Dedifferentiated amniotic fluid mesenchymal stem cell (primary cell): Measurements from ENCODE around the gene AP4E1.
"Not testable (repeated sequence)": the region's sequence is repeated elsewhere in the genome, so short reads cannot be mapped to it uniquely, and the experiment has no call there.

Source experiments
- DNase-seq: peaks from one replicate; pipeline ENCODE4 v3.0.0-alpha.2; 2016; ENCODE audit errors: extremely low spot score

Gene AP4E1

GRCh38 chr15:50908209-50909009 lies at the start of gene AP4E1:
AP4E1 (plus strand) TSS chr15:50908683; CDS start chr15:50908779, 96 bp downstream.
- DNase-seq, result peak; percentile 95

GRCh38 chr15:50860824-50861223 lies 47.7 kb upstream of the AP4E1 start:
- DNase-seq, result no peak

- no peak for DNase-seq
These were observed 45.9 kb upstream of the AP4E1 start for GRCh38 chr15:50862553-50862952.

- DNase-seq, result no peak
These were observed 43.6 kb upstream of the AP4E1 start for GRCh38 chr15:50864873-50865272.

- no peak for DNase-seq
These were observed 42.7 kb upstream of the AP4E1 start for GRCh38 chr15:50865515-50866353.

DNA sequence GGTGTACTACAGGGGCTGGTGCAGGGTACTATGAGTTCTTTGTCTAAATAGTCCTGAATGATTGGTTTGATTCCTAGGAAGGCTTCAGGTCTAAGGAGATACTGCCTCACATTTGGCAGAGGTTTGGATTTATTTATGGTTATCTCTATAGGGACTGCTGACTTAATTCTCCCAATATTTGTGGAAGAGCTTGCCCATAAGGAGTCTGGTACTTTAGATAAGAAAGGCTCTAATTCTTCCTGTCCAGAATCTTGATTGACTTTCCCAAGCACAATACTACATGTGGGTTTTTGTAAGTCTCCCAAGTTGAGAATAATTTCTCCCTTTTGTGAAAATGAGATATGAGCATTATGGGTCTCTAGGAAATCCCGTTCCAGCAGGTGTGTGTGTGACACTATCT lies 36.7 kb upstream of the AP4E1 start:
- no peak for DNase-seq

GRCh38 chr15:50872832-50873426 lies 35.6 kb upstream of the AP4E1 start:
- no peak for DNase-seq

- DNase-seq, result no peak
These were observed 34.5 kb upstream of the AP4E1 start for GRCh38 chr15:50873935-50874361.

- DNase-seq, result not testable (repeated sequence)
These were observed 33.2 kb upstream of the AP4E1 start for GRCh38 chr15:50875238-50875637.

DNA sequence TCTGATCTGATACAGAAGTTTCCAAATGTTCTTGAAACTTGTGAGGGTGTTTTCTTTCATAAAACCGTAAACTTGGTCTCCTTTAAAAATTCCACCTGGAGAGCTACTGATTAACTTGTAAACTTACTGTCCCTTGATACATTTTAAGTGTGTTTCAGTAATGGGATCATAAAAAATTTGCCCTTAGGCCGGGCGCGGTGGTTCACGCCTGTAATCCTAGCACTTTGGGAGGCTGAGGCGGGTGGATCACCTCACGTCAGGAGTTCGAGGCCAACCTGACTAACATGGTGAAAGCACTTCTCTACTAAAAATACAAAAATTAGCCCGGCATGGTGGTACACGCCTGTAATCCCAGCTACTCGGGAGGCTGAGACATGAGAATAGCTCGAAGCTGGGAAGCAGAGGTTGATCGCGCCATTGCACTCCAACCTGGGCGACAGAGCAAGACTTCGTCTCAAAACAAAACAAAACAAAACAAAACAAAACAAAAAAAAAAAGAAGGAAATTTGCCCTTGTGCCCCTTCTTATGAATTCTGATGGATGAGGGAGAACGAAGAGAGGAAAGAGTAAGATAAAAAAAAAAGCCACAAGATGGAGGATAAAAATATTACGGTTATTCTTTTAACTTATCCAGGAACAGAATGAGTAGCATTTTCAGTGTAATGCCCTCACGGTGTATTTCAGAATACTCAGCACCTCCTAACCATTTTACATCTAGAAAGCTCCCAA lies 32.1 kb upstream of the AP4E1 start:
- no peak for DNase-seq

DNA sequence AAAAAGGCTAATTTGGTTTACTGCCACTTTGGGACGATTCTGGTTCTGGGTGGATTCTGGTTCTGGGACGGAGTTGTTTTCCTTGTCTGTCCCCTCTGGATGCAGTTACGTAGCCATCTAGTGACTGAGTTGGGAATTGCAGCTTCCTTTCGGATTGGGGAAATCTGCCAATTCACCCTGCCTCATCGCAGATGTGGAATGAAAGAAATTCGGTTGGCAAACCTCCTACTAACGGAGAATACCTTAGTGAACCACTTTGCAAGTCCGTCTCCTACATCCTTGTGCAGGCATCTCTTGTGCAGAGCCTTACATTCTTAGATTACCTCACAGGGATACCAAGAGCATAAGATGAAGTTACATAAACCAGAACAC lies 31.5 kb upstream of the AP4E1 start:
- DNase-seq, result peak; percentile 96

GRCh38 chr15:50879016-50879617 lies 29.4 kb upstream of the AP4E1 start:
- DNase-seq, result no peak

DNA sequence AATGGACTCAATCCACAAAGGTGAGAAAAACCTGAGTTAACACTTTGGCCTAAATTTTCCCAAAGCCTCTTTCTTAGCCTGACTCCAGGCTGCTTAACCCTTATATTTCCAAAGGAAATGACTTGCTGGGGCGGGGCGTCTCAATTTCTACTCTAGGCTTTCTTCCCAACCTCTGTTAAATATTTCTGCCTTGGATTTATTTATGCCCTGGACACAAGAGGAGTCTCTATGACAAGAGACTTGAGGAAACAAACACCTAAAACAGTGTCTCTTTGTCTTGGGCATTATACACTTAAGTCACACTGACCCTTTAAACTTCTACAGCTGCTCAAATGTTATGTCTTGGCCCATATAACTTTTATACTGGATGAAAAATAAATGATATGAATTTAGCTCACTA lies 28.3 kb upstream of the AP4E1 start:
- no peak for DNase-seq

GRCh38 chr15:50880651-50881114 lies 27.8 kb upstream of the AP4E1 start:
- DNase-seq, result peak; percentile 94

- DNase-seq, result no peak
These were observed 27.1 kb upstream of the AP4E1 start for GRCh38 chr15:50881121-50882048.

DNA sequence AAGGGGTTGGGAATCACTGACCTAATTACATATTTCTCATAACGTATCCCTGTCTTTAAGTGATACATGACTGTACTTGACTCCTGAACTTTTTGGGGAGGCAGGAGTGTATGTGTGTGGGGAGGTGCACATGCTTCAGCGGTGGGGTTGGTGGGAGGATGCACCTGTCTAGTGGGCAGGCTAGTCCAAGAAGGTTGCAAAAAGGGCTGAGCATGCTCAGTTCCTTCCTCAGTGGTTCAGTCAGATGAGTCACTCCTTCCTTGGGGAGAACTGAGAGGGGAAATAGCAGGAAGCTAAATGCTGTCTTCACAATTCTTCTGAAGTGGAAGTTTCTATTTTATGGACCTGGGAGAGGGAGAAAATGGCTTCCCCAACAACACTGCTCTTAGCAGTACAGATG lies 24.6 kb upstream of the AP4E1 start:
- no peak for DNase-seq

GRCh38 chr15:50884540-50884939 lies 23.9 kb upstream of the AP4E1 start:
- DNase-seq, result peak; percentile 81

GRCh38 chr15:50886139-50886467 lies 22.4 kb upstream of the AP4E1 start:
- no peak for DNase-seq

GRCh38 chr15:50886611-50887345 lies 21.7 kb upstream of the AP4E1 start:
- no peak for DNase-seq

GRCh38 chr15:50888054-50888453 lies 20.4 kb upstream of the AP4E1 start:
- no peak for DNase-seq
